HepG2 (cell line): ENCODE measurements around the gene IFT80. TPM values are rescaled to one million over a fixed set of nuclear protein-coding genes. Genes with fewer than 3 reads are reported as not detected.

ENCODE experiments used
- ATAC-seq: fragments of 200-7000 bp; cut with Tn5 transposase; 3 replicates; pipeline ENCODE4 v1.9.1; 2020; ENCODE audit warnings: mild to moderate bottlenecking, moderate library complexity
- BruUV-seq: library from RNA; stranded (reverse); fragments of 400-500 nt; replicated peaks from 2 replicates; lab custom pipeline; 2021; lab: Mats Ljungman, UMichigan
- CTCF ChIA-PET: fragments of 300-600 bp; formaldehyde crosslinking; extraction: SDS; loops from one replicate; lab custom pipeline; 2021; ENCODE audit warnings: low total read pairs, inconsistent platforms, low intra/inter-chr PET ratio; lab: Yijun Ruan, JAX
- POLR2A ChIA-PET: fragments of 350-600 bp; sonication (Branson Sonifier 250); formaldehyde crosslinking; loops from one replicate; lab custom pipeline; 2020; ENCODE audit warnings: antibody characterized with exemption, inconsistent platforms; lab: Yijun Ruan, JAX
- DNase-seq: peaks from one replicate; pipeline ENCODE4 v3.0.0-alpha.2; 2015; ENCODE audit warnings: low spot score
- FAIRE-seq: peaks from 3 replicates; lab custom pipeline; 2011; peaks lifted over from hg19 to GRCh38; lab: Jason Lieb, UNC
- H2AFZ ChIP-seq: one replicate; pipeline ENCODE4 v1.6.1; 2011; ENCODE audit warnings: low read length, inconsistent platforms
- H3K27ac ChIP-seq: fragments of 300-600 bp; 3 replicates; pipeline ENCODE4 v1.8.0; 2011; ENCODE audit warnings: mixed run types, mild to moderate bottlenecking, mixed read lengths, low read length, inconsistent platforms; ENCODE audit not compliant: insufficient read depth; ENCODE audit errors: extremely low read length
- H3K27me3 ChIP-seq, 2 experiments: fragments of 200-600 bp in 1 of 2; 2 replicates in 1 of 2; 3 replicates in 1 of 2; pipeline versions ENCODE4 v1.6.0 to v1.8.0; 2011; ENCODE audit warnings: low read length in 2 of 2, mild to moderate bottlenecking in 2 of 2, moderate library complexity in 2 of 2, inconsistent platforms in 1 of 2; ENCODE audit not compliant: insufficient read depth in 2 of 2, control insufficient read depth in 1 of 2
- H3K36me3 ChIP-seq, 2 experiments: fragments of 200-600 bp in 1 of 2; replicated peaks in 1 of 2; 2 replicates in 1 of 2; 3 replicates in 1 of 2; pipeline versions ENCODE4 v1.5.1 to v1.8.0; 2011; ENCODE audit warnings: low read length in 2 of 2, inconsistent platforms in 1 of 2; ENCODE audit not compliant: insufficient read depth in 2 of 2, control insufficient read depth in 1 of 2
- H3K4me1 ChIP-seq: 2 replicates; pipeline ENCODE4 v1.5.1; 2012; ENCODE audit warnings: low read length, inconsistent platforms; ENCODE audit not compliant: insufficient read depth
- H3K4me2 ChIP-seq: 2 replicates; pipeline ENCODE4 v1.6.0; 2011; ENCODE audit warnings: low read depth, low read length, inconsistent platforms
- H3K4me3 ChIP-seq, 3 experiments: fragments of 200-600 bp in 1 of 3; sonication (generic), shearing (Covaris generic) in 1 of 3; replicated peaks in 1 of 3; 2 replicates each; pipeline ENCODE4 v1.5.1; 2011 to 2016; ENCODE audit warnings: low read length in 3 of 3, inconsistent platforms in 2 of 3, low read depth in 2 of 3, mild to moderate bottlenecking in 2 of 3, control low read depth in 1 of 3, mixed read lengths in 1 of 3; ENCODE audit not compliant: insufficient read depth in 1 of 3
- H3K79me2 ChIP-seq: one replicate; pipeline ENCODE4 v1.6.1; 2011; ENCODE audit warnings: low read length, inconsistent platforms; ENCODE audit not compliant: insufficient read depth
- H3K9ac ChIP-seq: 2 replicates; pipeline ENCODE4 v1.6.0; 2011; ENCODE audit warnings: mild to moderate bottlenecking, low read depth, low read length, inconsistent platforms; ENCODE audit not compliant: insufficient read depth
- H3K9me3 ChIP-seq: 2 replicates; pipeline ENCODE4 v1.5.1; 2012; ENCODE audit warnings: mild to moderate bottlenecking, low read length
- H4K20me1 ChIP-seq: 2 replicates; pipeline ENCODE4 v1.6.0; 2011; ENCODE audit warnings: inconsistent platforms, mild to moderate bottlenecking, low read length, moderate library complexity; ENCODE audit not compliant: insufficient read depth
- KDM5A ChIP-seq: fragments of 200-600 bp; sonication (generic); IDR thresholded peaks from 2 replicates; pipeline ENCODE4 v1.7.0; 2018; ENCODE audit warnings: antibody characterized with exemption, mild to moderate bottlenecking, low read length, borderline replicate concordance
- NR2F2 ChIP-seq: IDR thresholded peaks from 2 replicates; pipeline ENCODE4 v1.6.1; 2012; ENCODE audit warnings: low read depth, inconsistent platforms, borderline replicate concordance
- RFX5 ChIP-seq: IDR thresholded peaks from 2 replicates; pipeline ENCODE4 v1.6.1; 2011; ENCODE audit warnings: low read depth, low read length, improper control_type of control experiment
- ZFYVE20 ChIP-seq: sonication (generic); formaldehyde crosslinking; IDR thresholded peaks from 2 replicates; pipeline ENCODE4 v1.8.0; 2023; ENCODE audit warnings: low read depth, mild to moderate bottlenecking, moderate library complexity, missing genetic modification reagents, borderline replicate concordance
- ZNF775 ChIP-seq: sonication (generic); formaldehyde crosslinking; IDR thresholded peaks from 2 replicates; pipeline ENCODE4 v1.4.0; 2020; ENCODE audit warnings: missing genetic modification reagents, mild to moderate bottlenecking, moderate library complexity, borderline replicate concordance
- WGBS: methylation state at CpG from one replicate; pipeline ENCODE4 v1.1.6; 2017; ENCODE audit warnings: low lambda C conversion rate; 5-methylcytosine and 5-hydroxymethylcytosine counted together
- in situ Hi-C: cut with HindIII; loops from 2 replicates; pipeline ENCODE4 v1.10.0; 2017; ENCODE audit warnings: low pct_unique_long_range_greater_than_20kb; ENCODE audit not compliant: extremely low pct_ligation_motif_present
- intact Hi-C: fragments of 100-400 bp; cut with micrococcal nuclease; formaldehyde crosslinking; loops from one replicate; pipeline ENCODE4 v1.10.0; 2022; ENCODE audit not compliant: unreplicated experiment
- polyA plus RNA-seq, 8 experiments: library from polyadenylated mRNA; depleted of rRNA in 3 of 8; stranded (reverse) in 7 of 8; unstranded in 1 of 8; fragments of >200 nt; fragmentation: Illumina TruSeq in 4 of 8; extraction: Trizol in 4 of 8; gene quantifications; 2 replicates each; pipeline versions ENCODE4 v1.2.1 to v1.2.3, GENCODE V29; 2011 to 2016; ENCODE audit warnings: low read depth in 4 of 8, missing spikeins in 1 of 8, mixed read lengths in 1 of 8; ENCODE audit not compliant: insufficient read depth in 1 of 8
- total RNA-seq, 5 experiments: library from RNA; depleted of rRNA; stranded (reverse); fragments of >200 nt; fragmentation: Illumina TruSeq; extraction: Trizol; gene quantifications; 2 replicates each; pipeline ENCODE4 v1.2.3, GENCODE V29; 2016; ENCODE audit warnings: low read depth in 1 of 5
- TF ChIP-seq, protein P1 (sequence below): sonication (generic); formaldehyde crosslinking; IDR thresholded peaks from 2 replicates; pipeline ENCODE4 v1.8.0; 2022; ENCODE audit warnings: mild to moderate bottlenecking, missing genetic modification reagents, moderate library complexity

Gene IFT80
- total and polyA plus RNA-seq, 2 of the 13 experiments (the other 11 are each of a cell fraction or from before 2014, with no cell fraction given), result 11.4 to 15.7 TPM

DNA sequence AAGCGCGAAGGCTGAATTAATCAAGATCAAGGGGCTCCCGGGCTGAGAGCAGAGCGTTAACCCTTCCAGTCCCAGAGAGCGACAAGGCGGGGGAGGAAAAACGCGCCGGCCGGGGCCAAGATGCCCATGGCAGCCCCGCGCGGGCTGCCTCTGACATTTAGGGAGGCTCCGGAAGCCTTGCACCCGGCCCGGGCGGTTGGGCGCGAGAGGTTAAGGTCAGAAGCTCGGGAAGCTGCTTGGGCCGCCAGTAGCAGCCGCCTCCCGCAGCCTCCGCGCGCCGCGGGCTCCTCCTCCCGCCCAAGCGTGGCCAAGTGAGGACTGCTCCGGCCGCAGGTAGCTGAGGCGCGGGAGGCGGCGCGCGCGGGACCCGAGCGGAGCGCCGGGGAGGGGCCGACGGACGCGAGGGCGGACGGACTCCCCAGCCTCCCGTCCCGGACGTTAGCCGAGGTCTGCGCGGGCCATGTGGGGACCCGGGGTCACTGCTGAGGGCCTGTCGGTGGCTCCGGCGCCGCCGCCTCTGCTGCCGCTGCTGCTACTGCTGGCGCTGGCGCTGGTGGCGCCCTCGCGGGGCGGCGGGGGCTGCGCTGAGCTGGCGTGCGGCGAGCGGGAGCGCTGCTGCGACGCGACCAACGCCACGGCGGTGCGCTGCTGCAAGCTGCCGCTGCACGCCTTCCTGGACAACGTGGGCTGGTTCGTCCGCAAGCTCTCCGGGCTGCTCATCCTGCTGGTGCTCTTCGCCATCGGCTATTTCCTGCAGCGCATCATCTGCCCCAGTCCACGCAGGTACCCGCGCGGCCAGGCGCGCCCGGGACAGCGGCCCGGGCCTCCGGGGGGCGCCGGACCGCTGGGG lies 173.6 kb downstream of the IFT80 start, which contains the start of gene C3orf80 (continued):
- TF ChIP-seq ZNF775, result no peak

DNA sequence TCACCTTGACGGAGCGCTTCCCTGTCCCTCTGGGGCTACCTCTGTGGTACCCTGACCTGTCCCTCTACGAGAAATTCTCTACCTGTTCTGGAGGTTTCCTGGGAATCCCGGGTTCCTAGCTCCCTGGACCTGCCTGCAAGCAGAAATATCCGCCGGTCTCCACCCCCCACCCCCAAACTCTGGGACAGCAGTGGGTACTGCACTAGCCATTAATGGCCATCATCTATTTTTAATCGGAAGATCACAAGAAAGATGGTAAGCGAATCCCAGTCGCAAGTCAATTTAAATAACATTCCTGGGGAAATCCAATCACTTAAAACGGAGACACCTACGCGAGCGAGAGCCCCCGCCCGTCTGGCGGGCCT lies 174.2 kb downstream of the IFT80 start:
- intact Hi-C loops, result loop anchor here (5.0 kb wide), 3 partner anchors 108 to 192 kb away; no protein-coding TSS in a partner anchor
- H3K9me3 ChIP-seq, result no peaks in the 10 kb centered on the region
- POLR2A ChIA-PET, result no interaction called here

More for the DNA sequence above, 174.2 kb downstream of the IFT80 start:
- H3K27me3 ChIP-seq, result peaks cover 8 to 33% of the 10 kb centered on the region in 2 experiments
- no TSS peak for BruUV-seq
- no peak for ATAC-seq
- H3K27ac ChIP-seq, result no peak overlapping the region
- no peaks in the 10 kb centered on the region for H3K79me2 ChIP-seq
- no peak for DNase-seq
- no peak overlapping the region for H3K9ac ChIP-seq
- H3K4me1 ChIP-seq, result peaks cover 13% of the 10 kb centered on the region
- whole genome bisulfite sequencing, result 30% methylated on average over 16 of the region's 16 CpGs
- no peaks in the 10 kb centered on the region for H4K20me1 ChIP-seq
- FAIRE-seq, result no peak
- H2AFZ ChIP-seq, result no peak overlapping the region
- peak overlapping the region; percentile 88 for H3K4me2 ChIP-seq
- H3K4me3 ChIP-seq, result peak overlapping the region; percentile 57 to 73 (median 59); a peak in 5 of 6 replicates
- no peaks in the 10 kb centered on the region for H3K36me3 ChIP-seq
- in situ Hi-C loops, result no loop called here
- CTCF ChIA-PET, result interaction anchor here (1.2 kb wide), 1 partner anchor 189 kb away, joined by 3 read pairs; no protein-coding TSS in a partner anchor
- TF ChIP-seq KDM5A (no peak), RFX5 (no peak), NR2F2 (no peak), ZFYVE20 (CRISPR knock-in tag) (no peak)
- TF ChIP-seq, protein P1, sequence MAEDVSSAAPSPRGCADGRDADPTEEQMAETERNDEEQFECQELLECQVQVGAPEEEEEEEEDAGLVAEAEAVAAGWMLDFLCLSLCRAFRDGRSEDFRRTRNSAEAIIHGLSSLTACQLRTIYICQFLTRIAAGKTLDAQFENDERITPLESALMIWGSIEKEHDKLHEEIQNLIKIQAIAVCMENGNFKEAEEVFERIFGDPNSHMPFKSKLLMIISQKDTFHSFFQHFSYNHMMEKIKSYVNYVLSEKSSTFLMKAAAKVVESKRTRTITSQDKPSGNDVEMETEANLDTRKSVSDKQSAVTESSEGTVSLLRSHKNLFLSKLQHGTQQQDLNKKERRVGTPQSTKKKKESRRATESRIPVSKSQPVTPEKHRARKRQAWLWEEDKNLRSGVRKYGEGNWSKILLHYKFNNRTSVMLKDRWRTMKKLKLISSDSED (CRISPR knock-in tag), result no peak
